Activated T-cell treated with anti-CD3 and anti-CD28 coated beads, Interleukin-2, amount 50 U/mL, for 24 hours (primary cell): ENCODE measurements around the gene AVPI1.
"Not testable (repeated sequence)": the region's sequence is repeated elsewhere in the genome, so short reads cannot be mapped to it uniquely, and the experiment has no call there.

Experiments used
- DNase-seq: peaks from one replicate; pipeline ENCODE4 v3.0.0-alpha.2; 2020
- H3K27ac Mint-ChIP-seq: 2 replicates; pipeline ENCODE4 v1.8.0; 2020; ENCODE audit warnings: mild to moderate bottlenecking, mixed read lengths
- H3K27me3 Mint-ChIP-seq: 2 replicates; pipeline ENCODE4 v1.8.0; 2020; ENCODE audit warnings: mixed read lengths
- H3K36me3 Mint-ChIP-seq: 2 replicates; pipeline ENCODE4 v1.8.0; 2020; ENCODE audit warnings: low read depth, mixed read lengths
- H3K4me1 Mint-ChIP-seq: 2 replicates; pipeline ENCODE4 v1.8.0; 2020; ENCODE audit warnings: low read depth, mixed read lengths
- H3K4me3 Mint-ChIP-seq: 2 replicates; pipeline ENCODE4 v1.8.0; 2020; ENCODE audit warnings: mild to moderate bottlenecking, moderate library complexity, mixed read lengths
- H3K9me3 Mint-ChIP-seq: 2 replicates; pipeline ENCODE4 v1.8.0; 2020; ENCODE audit warnings: mixed read lengths

Gene AVPI1

DNA sequence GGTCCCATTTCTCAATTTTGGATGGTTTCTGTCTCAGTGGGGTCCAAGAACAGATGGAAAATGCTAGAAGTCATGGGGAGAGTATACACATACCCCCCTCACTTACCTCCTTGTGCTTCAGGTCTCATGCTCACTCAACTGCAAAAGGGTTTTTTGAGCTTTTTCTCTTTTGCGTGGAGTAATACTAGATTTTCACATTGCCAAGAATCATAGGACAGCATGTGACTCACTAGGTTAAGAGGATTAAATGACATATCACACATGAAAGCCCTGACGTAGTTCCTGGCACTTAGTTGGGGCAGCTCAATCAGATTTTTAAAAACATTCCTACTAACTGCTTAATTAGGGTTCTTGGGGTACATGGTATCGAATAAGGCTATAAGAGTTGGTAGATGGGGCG is 42.1 kb downstream of the AVPI1 start:
- H3K4me3 Mint-ChIP-seq: no peak overlapping the region
- peaks cover 48% of the 10 kb centered on the region for H3K36me3 Mint-ChIP-seq
- no peaks in the 10 kb centered on the region for H3K9me3 Mint-ChIP-seq
- H3K4me1 Mint-ChIP-seq: peaks cover 42% of the 10 kb centered on the region
- H3K27ac Mint-ChIP-seq: no peak overlapping the region
- DNase-seq: no peak
- H3K27me3 Mint-ChIP-seq: no peaks in the 10 kb centered on the region

- Mint-ChIP-seq H3K36me3 (peaks cover 48% of the 10 kb centered on the region), H3K9me3 (no peaks in the 10 kb centered on the region), H3K27me3 (no peaks in the 10 kb centered on the region), H3K27ac (no peak overlapping the region), H3K4me3 (no peak overlapping the region), H3K4me1 (peaks cover 31% of the 10 kb centered on the region)
- no peak for DNase-seq
Observed at GRCh38 chr10:97643441-97643985, 43.5 kb downstream of the AVPI1 start.

GRCh38 chr10:97642471-97643159 is 44.4 kb downstream of the AVPI1 start:
- Mint-ChIP-seq H3K4me3 (peak overlapping the region; percentile 95), H3K36me3 (peaks cover 46% of the 10 kb centered on the region), H3K4me1 (peaks cover 26% of the 10 kb centered on the region)
- DNase-seq, H3K9me3 Mint-ChIP-seq, H3K27me3 Mint-ChIP-seq, H3K27ac Mint-ChIP-seq: not testable (repeated sequence)

DNA sequence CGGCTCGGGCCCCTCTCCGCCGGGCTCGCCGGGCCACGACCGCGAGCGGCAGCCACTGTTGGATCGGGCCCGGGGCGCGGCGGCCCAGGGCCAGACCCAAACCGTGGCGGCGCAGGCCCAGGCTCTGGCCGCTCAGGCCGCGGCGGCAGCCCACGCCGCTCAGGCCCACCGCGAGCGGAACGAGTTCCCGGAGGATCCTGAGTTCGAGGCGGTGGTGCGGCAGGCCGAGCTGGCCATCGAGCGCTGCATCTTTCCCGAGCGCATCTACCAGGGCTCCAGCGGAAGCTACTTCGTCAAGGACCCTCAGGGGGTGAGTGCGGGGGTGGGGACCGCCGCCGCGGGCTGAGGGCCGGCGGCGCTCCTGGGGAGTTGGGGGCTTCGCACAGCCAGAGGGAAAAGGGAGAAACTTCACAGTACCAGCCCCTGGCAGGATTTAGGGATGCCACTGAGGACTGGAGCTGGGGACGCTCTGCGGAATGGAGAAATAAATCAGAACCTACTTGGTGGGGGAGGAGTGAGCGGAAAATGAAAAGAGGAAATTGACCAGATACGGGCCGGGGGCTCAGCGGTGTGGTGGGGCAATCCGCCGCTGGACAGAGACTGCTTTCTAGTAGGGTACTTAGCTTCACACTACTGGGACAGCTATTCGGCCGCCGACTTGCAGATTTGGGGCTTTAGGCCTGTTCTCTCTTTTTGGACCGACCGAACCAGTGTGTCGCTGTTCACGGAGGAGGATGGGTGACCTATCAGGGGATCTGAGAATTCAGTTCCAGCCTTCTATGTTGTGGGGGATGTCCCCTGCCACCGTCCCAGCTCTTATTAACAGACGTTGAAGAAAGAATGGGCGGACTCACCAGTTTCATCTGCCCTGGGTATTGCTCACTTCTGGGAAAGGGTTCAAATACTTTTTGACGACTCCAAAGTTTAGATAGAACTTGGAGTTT is 45.9 kb downstream of the AVPI1 start:
- peak overlapping the region; percentile 91 for H3K27ac Mint-ChIP-seq
- peak overlapping the region; percentile 95 for H3K4me3 Mint-ChIP-seq
- H3K9me3 Mint-ChIP-seq: no peaks in the 10 kb centered on the region
- peak; percentile 42 for DNase-seq
- H3K27me3 Mint-ChIP-seq: no peaks in the 10 kb centered on the region
- peaks cover 36% of the 10 kb centered on the region for H3K36me3 Mint-ChIP-seq
- peaks cover 22% of the 10 kb centered on the region for H3K4me1 Mint-ChIP-seq

GRCh38 chr10:97640174-97640867 is 46.7 kb downstream of the AVPI1 start, which contains the start of gene PI4K2A:
Gene PI4K2A (plus strand): TSS chr10:97640671. CDS start chr10:97640743, 72 bp downstream.
- Mint-ChIP-seq H3K36me3 (peaks cover 30% of the 10 kb centered on the region), H3K27ac (peak within 1 kb of the TSS; percentile 91), H3K4me1 (peaks cover 22% of the 10 kb centered on the region), H3K4me3 (peak within 1 kb of the TSS; percentile 95), H3K9me3 (no peaks in the 10 kb centered on the region), H3K27me3 (no peaks in the 10 kb centered on the region)
- peak; percentile 98 for DNase-seq

GRCh38 chr10:97639090-97639489 is 48.0 kb downstream of the AVPI1 start:
- peaks cover 22% of the 10 kb centered on the region for H3K4me1 Mint-ChIP-seq
- not testable (repeated sequence) for H3K27ac Mint-ChIP-seq, H3K27me3 Mint-ChIP-seq

GRCh38 chr10:97635577-97635976 is 51.5 kb downstream of the AVPI1 start:
- Mint-ChIP-seq H3K4me3 (no peak overlapping the region), H3K27me3 (no peaks in the 10 kb centered on the region), H3K36me3 (peaks cover 9% of the 10 kb centered on the region), H3K4me1 (peaks cover 19% of the 10 kb centered on the region), H3K27ac (no peak overlapping the region), H3K9me3 (no peaks in the 10 kb centered on the region)
- no peak for DNase-seq

More at GRCh38 chr10:97639090-97639489, 48.0 kb downstream of the AVPI1 start:
- not testable (repeated sequence) for H3K9me3 Mint-ChIP-seq, H3K4me3 Mint-ChIP-seq, DNase-seq
- H3K36me3 Mint-ChIP-seq: peaks cover 18% of the 10 kb centered on the region

GRCh38 chr10:97633921-97634320 is 53.1 kb downstream of the AVPI1 start:
- Mint-ChIP-seq H3K27ac (peak overlapping the region; percentile 94), H3K4me1 (peaks cover 16% of the 10 kb centered on the region), H3K4me3 (peak overlapping the region; percentile 99), H3K36me3 (peaks cover 9% of the 10 kb centered on the region), H3K27me3 (no peaks in the 10 kb centered on the region), H3K9me3 (no peaks in the 10 kb centered on the region)
- no peak for DNase-seq

- Mint-ChIP-seq H3K36me3 (peaks cover 9% of the 10 kb centered on the region), H3K9me3 (no peaks in the 10 kb centered on the region), H3K27me3 (no peaks in the 10 kb centered on the region)
Observed at GRCh38 chr10:97632949-97633884, 53.8 kb downstream of the AVPI1 start, which contains the start of gene MORN4. Gene MORN4 (minus strand): TSS chr10:97633500. CDS start chr10:97619653, 13,847 bp downstream.

DNA sequence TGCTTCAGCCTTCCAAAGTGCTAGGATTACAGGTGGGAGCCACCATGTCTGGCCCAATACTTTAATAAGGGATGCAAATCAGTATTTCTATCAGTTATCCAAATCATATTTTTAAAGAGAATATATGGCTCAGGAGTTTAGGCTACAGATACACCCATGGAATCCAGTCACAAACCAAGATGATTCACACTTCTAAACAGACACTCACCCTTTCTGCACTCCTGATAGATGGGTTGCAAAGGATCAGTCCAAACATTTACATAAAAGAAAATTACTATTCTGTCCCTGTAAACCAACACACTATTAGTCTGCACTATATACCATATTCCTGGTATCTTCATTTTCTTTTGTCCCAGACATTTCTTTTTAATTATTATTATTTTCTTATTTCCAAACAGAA is 55.9 kb downstream of the AVPI1 start:
- H3K4me3 Mint-ChIP-seq: no peak overlapping the region
- peaks cover 9% of the 10 kb centered on the region for H3K36me3 Mint-ChIP-seq
- no peak for DNase-seq
- H3K9me3 Mint-ChIP-seq: no peaks in the 10 kb centered on the region
- H3K27ac Mint-ChIP-seq: no peak overlapping the region
- peaks cover 16% of the 10 kb centered on the region for H3K4me1 Mint-ChIP-seq
- no peaks in the 10 kb centered on the region for H3K27me3 Mint-ChIP-seq

More at GRCh38 chr10:97632949-97633884, 53.8 kb downstream of the AVPI1 start, which contains the start of gene MORN4:
- DNase-seq: peak; percentile 92
- H3K4me3 Mint-ChIP-seq: peak within 1 kb of the TSS; percentile 99
- H3K4me1 Mint-ChIP-seq: peaks cover 16% of the 10 kb centered on the region
- peak within 1 kb of the TSS; percentile 94 for H3K27ac Mint-ChIP-seq

DNA sequence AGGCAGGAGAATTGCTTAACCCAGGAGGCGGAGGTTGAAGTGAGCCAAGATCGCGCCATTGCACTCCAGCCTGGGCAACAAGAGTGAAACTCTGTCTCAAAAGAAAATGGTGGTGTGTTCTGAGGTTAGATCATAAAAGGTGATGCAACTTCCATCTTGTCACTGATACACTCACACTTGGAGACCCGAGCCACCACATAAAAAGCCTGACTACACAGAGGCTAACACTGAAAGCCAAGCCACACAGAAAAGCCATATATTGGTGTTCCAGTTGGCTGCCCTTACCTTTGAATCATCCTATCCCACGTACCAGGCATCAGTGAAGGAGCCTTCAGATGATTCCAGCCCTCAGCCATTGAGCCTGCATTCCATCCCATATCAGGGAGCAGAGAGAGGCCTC is 57.8 kb downstream of the AVPI1 start:
- H3K27me3 Mint-ChIP-seq: no peaks in the 10 kb centered on the region
- DNase-seq: no peak
- no peaks in the 10 kb centered on the region for H3K9me3 Mint-ChIP-seq
- no peak overlapping the region for H3K27ac Mint-ChIP-seq
- no peak overlapping the region for H3K4me3 Mint-ChIP-seq
- peaks cover 16% of the 10 kb centered on the region for H3K4me1 Mint-ChIP-seq
- H3K36me3 Mint-ChIP-seq: peaks cover 9% of the 10 kb centered on the region

DNA sequence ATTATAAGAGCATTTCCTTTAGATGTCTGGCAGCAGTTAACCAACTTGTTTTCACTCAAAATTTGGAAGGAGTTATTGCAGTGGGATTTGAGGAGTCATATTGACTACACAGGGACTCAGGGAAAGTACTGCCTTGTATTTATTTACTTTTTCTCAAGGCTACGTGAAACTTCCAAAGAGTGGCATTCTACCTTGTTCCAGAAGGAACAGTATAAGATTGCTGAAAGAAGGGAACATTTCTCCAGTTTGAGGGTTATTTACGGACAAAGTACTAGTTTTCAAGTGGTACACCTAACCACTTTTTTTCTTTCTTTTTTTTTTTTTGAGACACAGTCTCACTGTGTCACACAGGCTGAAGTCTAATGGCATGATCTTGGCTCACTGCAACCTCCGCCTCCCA is 58.8 kb downstream of the AVPI1 start:
- H3K27ac Mint-ChIP-seq: no peak overlapping the region
- no peak overlapping the region for H3K4me3 Mint-ChIP-seq
- H3K36me3 Mint-ChIP-seq: peaks cover 5% of the 10 kb centered on the region
- no peaks in the 10 kb centered on the region for H3K27me3 Mint-ChIP-seq
- H3K4me1 Mint-ChIP-seq: peaks cover 9% of the 10 kb centered on the region
- no peak for DNase-seq
- H3K9me3 Mint-ChIP-seq: no peaks in the 10 kb centered on the region

DNA sequence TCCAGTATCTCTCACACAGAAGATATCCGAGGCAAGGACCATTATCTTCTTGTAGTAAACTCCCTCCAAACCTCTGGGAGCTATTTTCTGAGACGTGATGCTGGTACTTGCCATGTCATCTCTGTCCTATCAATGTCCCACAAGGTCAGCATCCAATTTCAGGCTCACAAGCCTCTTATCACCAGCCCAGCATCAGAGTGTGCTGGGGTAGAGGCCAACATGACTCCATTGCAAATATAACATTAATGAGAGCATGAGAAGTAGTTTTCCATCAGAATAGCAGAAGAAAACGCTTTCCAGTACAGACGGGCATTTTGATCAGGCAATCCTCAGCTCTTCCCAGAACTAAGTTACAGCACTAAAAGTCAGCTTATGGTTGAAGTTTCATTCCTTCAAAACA is 59.3 kb downstream of the AVPI1 start:
- no peak for DNase-seq
- Mint-ChIP-seq H3K9me3 (no peaks in the 10 kb centered on the region), H3K27ac (no peak overlapping the region), H3K4me1 (peaks cover 4% of the 10 kb centered on the region), H3K27me3 (no peaks in the 10 kb centered on the region), H3K36me3 (peaks cover under 1% of the 10 kb centered on the region), H3K4me3 (no peak overlapping the region)
